DND-41 (cell line): ENCODE data around the gene RAI14.

Source experiments
- ATAC-seq: fragments of 200-7000 bp; cut with Tn5 transposase; 3 replicates; pipeline ENCODE4 v1.9.1; 2021; ENCODE audit warnings: low read depth; ENCODE audit not compliant: insufficient read depth
- DNase-seq: peaks from one replicate; pipeline ENCODE4 v3.0.0-alpha.2; 2020
- H2AFZ ChIP-seq: 2 replicates; pipeline ENCODE4 v1.6.0; 2012; ENCODE audit warnings: low read depth, low read length
- H3K27ac ChIP-seq: 2 replicates; pipeline ENCODE4 v1.5.1; 2012; ENCODE audit warnings: low read length, inconsistent platforms
- H3K27me3 ChIP-seq: fragments of 200-600 bp; sonication (generic); 2 replicates; pipeline ENCODE4 v1.6.0; 2012; ENCODE audit warnings: low read length, mild to moderate bottlenecking, inconsistent platforms; ENCODE audit not compliant: insufficient read depth, poor library complexity
- H3K36me3 ChIP-seq: 2 replicates; pipeline ENCODE4 v1.5.1; 2012; ENCODE audit warnings: low read length, inconsistent platforms; ENCODE audit not compliant: insufficient read depth
- H3K4me1 ChIP-seq: 2 replicates; pipeline ENCODE4 v1.5.1; 2012; ENCODE audit warnings: mild to moderate bottlenecking, low read length; ENCODE audit not compliant: insufficient read depth
- H3K4me2 ChIP-seq: 2 replicates; pipeline ENCODE4 v1.6.0; 2012; ENCODE audit warnings: mild to moderate bottlenecking, moderate library complexity, low read length, inconsistent platforms; ENCODE audit not compliant: insufficient read depth
- H3K4me3 ChIP-seq, 2 experiments: fragments of 200-600 bp in 1 of 2; shearing (Covaris generic) in 1 of 2; 2 replicates each; pipeline ENCODE4 v1.5.1; 2012 to 2016; ENCODE audit warnings: inconsistent platforms in 2 of 2, low read length in 2 of 2, mild to moderate bottlenecking in 2 of 2, low read depth in 1 of 2, moderate library complexity in 1 of 2
- H3K79me2 ChIP-seq: 2 replicates; pipeline ENCODE4 v1.6.0; 2012; ENCODE audit warnings: low read length, inconsistent platforms; ENCODE audit not compliant: insufficient read depth
- H3K9ac ChIP-seq: 2 replicates; pipeline ENCODE4 v1.6.0; 2012; ENCODE audit warnings: low read depth, mild to moderate bottlenecking, inconsistent platforms, low read length, moderate library complexity
- H3K9me3 ChIP-seq: 2 replicates; pipeline ENCODE4 v1.5.1; 2012; ENCODE audit warnings: low read length, moderate library complexity, mild to moderate bottlenecking, inconsistent platforms; ENCODE audit not compliant: insufficient read depth, severe bottlenecking
- H4K20me1 ChIP-seq: 2 replicates; pipeline ENCODE4 v1.6.0; 2012; ENCODE audit warnings: low read length; ENCODE audit not compliant: insufficient read depth
- CTCF ChIP-seq: IDR thresholded peaks from 2 replicates; pipeline ENCODE4 v1.5.1; 2012; ENCODE audit warnings: borderline replicate concordance, low read length, moderate library complexity, mild to moderate bottlenecking; ENCODE audit not compliant: poor library complexity, severe bottlenecking; ENCODE audit errors: extremely low read depth
- EZH2 ChIP-seq: IDR thresholded peaks from 3 replicates; pipeline ENCODE4 v1.6.1; 2012; ENCODE audit warnings: borderline replicate concordance, low read depth, mild to moderate bottlenecking, moderate library complexity, low read length, inconsistent platforms; ENCODE audit not compliant: severe bottlenecking

RAI14 gene

GRCh38 chr5:34676416-34676815 lies 20.3 kb downstream of the RAI14 start:
- Histone ChIP-seq H3K4me2 (no peak overlapping the region), H4K20me1 (no peaks in the 10 kb centered on the region), H3K27me3 (no peaks in the 10 kb centered on the region), H3K4me3 (no peak overlapping the region), H3K9ac (no peak overlapping the region), H2AFZ (no peak overlapping the region), H3K79me2 (no peaks in the 10 kb centered on the region), H3K36me3 (no peaks in the 10 kb centered on the region), H3K4me1 (no peaks in the 10 kb centered on the region), H3K9me3 (no peaks in the 10 kb centered on the region), H3K27ac (no peak overlapping the region)
- ATAC-seq (no peak), DNase-seq (no peak)
- no peak for TF ChIP-seq CTCF
- no peak for TF ChIP-seq EZH2

GRCh38 chr5:34677428-34677827 lies 21.3 kb downstream of the RAI14 start:
- no peak overlapping the region for H3K4me2 ChIP-seq
- DNase-seq (no peak), ATAC-seq (no peak)
- H3K9ac ChIP-seq = no peak overlapping the region
- H3K27me3 ChIP-seq = no peaks in the 10 kb centered on the region
- H3K4me1 ChIP-seq = no peaks in the 10 kb centered on the region
- TF ChIP-seq CTCF = no peak
- TF ChIP-seq EZH2 = no peak
- H2AFZ ChIP-seq = no peak overlapping the region
- H3K27ac ChIP-seq = no peak overlapping the region
- H3K4me3 ChIP-seq = no peak overlapping the region
- no peaks in the 10 kb centered on the region for H3K79me2 ChIP-seq
- no peaks in the 10 kb centered on the region for H3K9me3 ChIP-seq
- H4K20me1 ChIP-seq = no peaks in the 10 kb centered on the region
- no peaks in the 10 kb centered on the region for H3K36me3 ChIP-seq

- Histone ChIP-seq H3K27me3 (no peaks in the 10 kb centered on the region), H3K79me2 (no peaks in the 10 kb centered on the region), H3K9me3 (no peaks in the 10 kb centered on the region), H3K27ac (no peak overlapping the region), H4K20me1 (no peaks in the 10 kb centered on the region), H3K4me1 (no peaks in the 10 kb centered on the region), H3K9ac (no peak overlapping the region), H3K36me3 (no peaks in the 10 kb centered on the region), H2AFZ (no peak overlapping the region), H3K4me2 (no peak overlapping the region), H3K4me3 (no peak overlapping the region)
- TF ChIP-seq EZH2 (no peak), CTCF (no peak)
- no peak for DNase-seq
- no peak for ATAC-seq
Measured at GRCh38 chr5:34680896-34681295, 24.8 kb downstream of the RAI14 start.
